SK-N-SH treated with all-trans-retinoic acid at 6 μM for 48 hours (cell line): ENCODE measurements around the gene RC3H1.
A peak's percentile ranks its signal among the peaks of the same experiment; 100 is the strongest.
"Not testable (repeated sequence)": the region's sequence is repeated elsewhere in the genome, so short reads cannot be mapped to it uniquely, and the experiment has no call there.

ENCODE experiments used
- ATAC-seq: fragments of 200-7000 bp; cut with Tn5 transposase; 3 replicates; pipeline ENCODE4 v1.9.1; 2020; ENCODE audit warnings: mild to moderate bottlenecking, moderate library complexity
- BACH2 ChIP-seq: fragments of 250-450 bp; sonication (Bioruptor Pico); IDR thresholded peaks from 2 replicates; pipeline ENCODE4 v1.9.0; 2021; ENCODE audit warnings: mild to moderate bottlenecking, borderline replicate concordance
- CSDC2 ChIP-seq: fragments of 250-450 bp; sonication (Bioruptor Pico); IDR thresholded peaks from 2 replicates; pipeline ENCODE4 v1.5.0; 2020; ENCODE audit warnings: mild to moderate bottlenecking, moderate library complexity
- ESRRG ChIP-seq: fragments of 250-450 bp; sonication (Bioruptor Pico); IDR thresholded peaks from 2 replicates; pipeline ENCODE4 v1.6.1; 2021; ENCODE audit warnings: mild to moderate bottlenecking
- GLIS3 ChIP-seq: fragments of 250-450 bp; sonication (Bioruptor Pico); IDR thresholded peaks from 2 replicates; pipeline ENCODE4 v1.5.0; 2020; ENCODE audit warnings: mild to moderate bottlenecking, moderate library complexity
- OSR1 ChIP-seq: fragments of 250-450 bp; sonication (Bioruptor Pico); IDR thresholded peaks from 2 replicates; pipeline ENCODE4 v1.8.0; 2022; ENCODE audit warnings: moderate library complexity, mild to moderate bottlenecking, inconsistent platforms
- PPARA ChIP-seq: fragments of 250-450 bp; sonication (Bioruptor Pico); IDR thresholded peaks from 2 replicates; pipeline ENCODE4 v1.5.0; 2020; ENCODE audit warnings: mild to moderate bottlenecking, borderline replicate concordance
- RARB ChIP-seq: fragments of 250-450 bp; sonication (Bioruptor Pico); IDR thresholded peaks from 2 replicates; pipeline ENCODE4 v1.8.0; 2021; ENCODE audit warnings: mild to moderate bottlenecking, moderate library complexity
- SNAI2 ChIP-seq: fragments of 250-450 bp; sonication (Bioruptor Pico); IDR thresholded peaks from 2 replicates; pipeline ENCODE4 v1.5.0; 2020; ENCODE audit warnings: mild to moderate bottlenecking, moderate library complexity
- TCF4 ChIP-seq: fragments of 250-450 bp; sonication (Bioruptor Pico); IDR thresholded peaks from 2 replicates; pipeline ENCODE4 v1.8.0; 2021; ENCODE audit warnings: mild to moderate bottlenecking, moderate library complexity, borderline replicate concordance
- TOX ChIP-seq: fragments of 250-450 bp; sonication (Bioruptor Pico); IDR thresholded peaks from 2 replicates; pipeline ENCODE4 v1.8.0; 2021; ENCODE audit warnings: mild to moderate bottlenecking, moderate library complexity, borderline replicate concordance
- ZC3H10 ChIP-seq: fragments of 250-450 bp; sonication (Bioruptor Pico); IDR thresholded peaks from 2 replicates; pipeline ENCODE4 v1.5.1; 2021; ENCODE audit warnings: mild to moderate bottlenecking, moderate library complexity
- ZFP30 ChIP-seq: fragments of 450-650 bp; formaldehyde crosslinking; IDR thresholded peaks from 2 replicates; pipeline ENCODE4 v1.5.0; 2022; ENCODE audit warnings: mild to moderate bottlenecking, moderate library complexity
- ZNF565 ChIP-seq: fragments of 450-650 bp; formaldehyde crosslinking; conservative IDR thresholded peaks from 2 replicates; pipeline ENCODE4 v1.5.0; 2020; ENCODE audit warnings: low read depth, mild to moderate bottlenecking, moderate library complexity
- ZNF70 ChIP-seq: fragments of 450-650 bp; formaldehyde crosslinking; IDR thresholded peaks from 2 replicates; pipeline ENCODE4 v1.5.0; 2020; ENCODE audit warnings: mild to moderate bottlenecking, moderate library complexity
- ZNF8 ChIP-seq: fragments of 450-650 bp; formaldehyde crosslinking; IDR thresholded peaks from 2 replicates; pipeline ENCODE4 v1.5.0; 2020; ENCODE audit warnings: mild to moderate bottlenecking, moderate library complexity
- TF ChIP-seq, protein P1 (sequence below): fragments of 250-450 bp; sonication (Bioruptor Pico); IDR thresholded peaks from 2 replicates; pipeline ENCODE4 v1.8.0; 2021; ENCODE audit warnings: low read depth, mild to moderate bottlenecking, moderate library complexity, borderline replicate concordance
- TF ChIP-seq, protein P2 (sequence below): fragments of 250-450 bp; sonication (Bioruptor Pico); IDR thresholded peaks from 2 replicates; pipeline ENCODE4 v1.5.1; 2021; ENCODE audit warnings: mild to moderate bottlenecking, moderate library complexity
- TF ChIP-seq, protein P3 (sequence below): fragments of 250-450 bp; sonication (Bioruptor Pico); IDR thresholded peaks from 2 replicates; pipeline ENCODE4 v1.8.0; 2020; ENCODE audit warnings: mild to moderate bottlenecking, moderate library complexity, borderline replicate concordance
- TF ChIP-seq, protein P4 (sequence below): fragments of 250-450 bp; sonication (Bioruptor Pico); IDR thresholded peaks from 2 replicates; pipeline ENCODE4 v1.5.1; 2020; ENCODE audit warnings: low read depth, mild to moderate bottlenecking, moderate library complexity

The RC3H1 gene

DNA sequence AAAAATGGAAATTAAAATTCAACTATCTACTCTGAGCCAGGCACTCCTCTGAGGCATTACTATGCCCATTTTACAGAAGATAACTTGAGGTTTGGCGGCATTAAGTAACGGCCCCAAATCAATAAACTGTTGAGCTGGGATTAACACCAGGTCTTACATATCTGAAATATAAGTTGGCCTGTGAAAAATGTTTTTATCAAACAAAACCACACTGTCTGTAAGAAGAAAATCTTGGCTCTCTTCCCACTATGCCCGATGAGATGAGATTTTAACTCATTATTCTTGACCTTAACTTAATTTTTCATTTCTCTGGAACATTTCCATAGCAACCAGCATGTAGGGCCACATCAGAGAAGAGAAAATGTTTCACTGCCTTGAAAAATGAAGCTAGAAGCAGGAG, 21.8 kb downstream of the RC3H1 start:
- peak; percentile 74 for ATAC-seq
- no peak for TF ChIP-seq ESRRG (CRISPR knock-in tag)
- TF ChIP-seq, protein P1, sequence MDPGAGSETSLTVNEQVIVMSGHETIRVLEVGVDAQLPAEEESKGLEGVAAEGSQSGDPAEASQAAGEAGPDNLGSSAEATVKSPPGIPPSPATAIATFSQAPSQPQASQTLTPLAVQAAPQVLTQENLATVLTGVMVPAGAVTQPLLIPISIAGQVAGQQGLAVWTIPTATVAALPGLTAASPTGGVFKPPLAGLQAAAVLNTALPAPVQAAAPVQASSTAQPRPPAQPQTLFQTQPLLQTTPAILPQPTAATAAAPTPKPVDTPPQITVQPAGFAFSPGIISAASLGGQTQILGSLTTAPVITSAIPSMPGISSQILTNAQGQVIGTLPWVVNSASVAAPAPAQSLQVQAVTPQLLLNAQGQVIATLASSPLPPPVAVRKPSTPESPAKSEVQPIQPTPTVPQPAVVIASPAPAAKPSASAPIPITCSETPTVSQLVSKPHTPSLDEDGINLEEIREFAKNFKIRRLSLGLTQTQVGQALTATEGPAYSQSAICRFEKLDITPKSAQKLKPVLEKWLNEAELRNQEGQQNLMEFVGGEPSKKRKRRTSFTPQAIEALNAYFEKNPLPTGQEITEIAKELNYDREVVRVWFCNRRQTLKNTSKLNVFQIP (CRISPR knock-in tag): peak; percentile 80; the same call in 1 of the 2 replicates
- TF ChIP-seq, protein P2, sequence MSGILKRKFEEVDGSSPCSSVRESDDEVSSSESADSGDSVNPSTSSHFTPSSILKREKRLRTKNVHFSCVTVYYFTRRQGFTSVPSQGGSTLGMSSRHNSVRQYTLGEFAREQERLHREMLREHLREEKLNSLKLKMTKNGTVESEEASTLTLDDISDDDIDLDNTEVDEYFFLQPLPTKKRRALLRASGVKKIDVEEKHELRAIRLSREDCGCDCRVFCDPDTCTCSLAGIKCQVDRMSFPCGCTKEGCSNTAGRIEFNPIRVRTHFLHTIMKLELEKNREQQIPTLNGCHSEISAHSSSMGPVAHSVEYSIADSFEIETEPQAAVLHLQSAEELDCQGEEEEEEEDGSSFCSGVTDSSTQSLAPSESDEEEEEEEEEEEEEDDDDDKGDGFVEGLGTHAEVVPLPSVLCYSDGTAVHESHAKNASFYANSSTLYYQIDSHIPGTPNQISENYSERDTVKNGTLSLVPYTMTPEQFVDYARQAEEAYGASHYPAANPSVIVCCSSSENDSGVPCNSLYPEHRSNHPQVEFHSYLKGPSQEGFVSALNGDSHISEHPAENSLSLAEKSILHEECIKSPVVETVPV: no peak

DNA sequence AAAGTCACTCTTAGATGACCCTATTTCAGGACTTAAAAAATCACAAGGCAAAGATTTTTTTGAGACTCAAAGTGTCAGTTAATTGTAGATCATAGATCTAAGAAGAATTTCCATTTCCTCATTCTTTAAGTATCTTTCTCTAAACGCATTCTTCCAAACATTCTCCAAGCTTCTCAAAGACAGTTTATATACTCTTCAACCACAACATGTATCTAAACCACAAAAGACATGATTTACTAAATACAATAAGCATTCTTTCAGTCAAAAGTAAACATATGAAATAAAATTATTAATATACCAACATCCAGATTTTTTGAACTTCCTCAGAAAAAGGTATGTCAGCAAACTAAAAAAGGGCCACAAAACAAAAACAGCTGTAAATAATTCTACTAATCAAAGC, 24.4 kb downstream of the RC3H1 start:
- ATAC-seq: peak; percentile 45; the same call in 2 of the 3 replicates
- no peak for TF ChIP-seq RARB

DNA sequence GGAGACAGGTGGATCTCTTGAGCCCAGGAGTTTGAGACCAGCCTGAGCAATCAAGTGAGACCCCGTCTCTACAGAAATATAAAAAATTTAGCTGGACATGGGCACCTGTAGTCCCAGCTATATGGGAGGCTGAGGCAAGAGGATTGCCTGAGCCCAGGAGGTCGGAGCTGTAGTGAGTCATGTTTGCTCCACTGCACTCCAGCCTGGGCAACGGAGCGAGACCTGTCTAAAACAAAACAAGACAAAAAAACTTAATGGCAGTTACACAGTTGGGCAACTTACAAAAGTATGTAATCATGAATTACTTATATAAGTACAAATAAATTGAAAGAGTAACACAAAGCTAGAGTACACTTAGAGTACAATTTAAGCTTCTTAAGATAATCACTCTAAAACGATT, 25.2 kb downstream of the RC3H1 start:
- no peak for ATAC-seq
- no peak for TF ChIP-seq ZC3H10 (CRISPR knock-in tag)
- no peak for TF ChIP-seq SNAI2 (CRISPR knock-in tag)
- TF ChIP-seq CSDC2 (CRISPR knock-in tag): no peak
- TF ChIP-seq GLIS3 (CRISPR knock-in tag): no peak
- TF ChIP-seq ZNF8 (CRISPR knock-in tag): no peak
- TF ChIP-seq ZNF565 (CRISPR knock-in tag): no peak
- TF ChIP-seq TOX (CRISPR knock-in tag): no peak
- TF ChIP-seq OSR1: no peak
- TF ChIP-seq, all 23 proteins: peak for 0

DNA sequence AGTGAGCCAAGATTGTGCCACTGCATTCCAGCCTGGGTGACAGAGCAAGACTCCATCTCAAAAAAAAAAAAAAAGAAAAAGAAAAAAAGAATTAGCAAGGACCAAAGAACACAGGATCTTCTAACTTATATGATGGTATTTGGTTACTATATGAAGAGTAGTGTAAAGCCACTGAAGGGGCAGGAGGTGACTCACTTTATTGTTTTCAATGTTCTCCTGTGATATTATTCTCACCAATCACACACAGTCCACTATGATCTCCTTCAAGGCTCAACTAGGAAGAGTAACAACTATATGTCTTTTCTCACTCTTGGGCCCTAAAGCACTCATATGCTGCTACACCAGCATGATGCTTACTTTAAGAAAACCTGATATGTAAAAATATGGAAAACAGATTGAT, 26.7 kb downstream of the RC3H1 start:
- TF ChIP-seq ZNF565 (CRISPR knock-in tag): no peak
- no peak for TF ChIP-seq PPARA
- TF ChIP-seq RARB: no peak
- no peak for TF ChIP-seq OSR1
- no peak for TF ChIP-seq TCF4
- no peak for TF ChIP-seq TOX (CRISPR knock-in tag)
- no peak for TF ChIP-seq ZNF70 (CRISPR knock-in tag)
- TF ChIP-seq, protein P3, sequence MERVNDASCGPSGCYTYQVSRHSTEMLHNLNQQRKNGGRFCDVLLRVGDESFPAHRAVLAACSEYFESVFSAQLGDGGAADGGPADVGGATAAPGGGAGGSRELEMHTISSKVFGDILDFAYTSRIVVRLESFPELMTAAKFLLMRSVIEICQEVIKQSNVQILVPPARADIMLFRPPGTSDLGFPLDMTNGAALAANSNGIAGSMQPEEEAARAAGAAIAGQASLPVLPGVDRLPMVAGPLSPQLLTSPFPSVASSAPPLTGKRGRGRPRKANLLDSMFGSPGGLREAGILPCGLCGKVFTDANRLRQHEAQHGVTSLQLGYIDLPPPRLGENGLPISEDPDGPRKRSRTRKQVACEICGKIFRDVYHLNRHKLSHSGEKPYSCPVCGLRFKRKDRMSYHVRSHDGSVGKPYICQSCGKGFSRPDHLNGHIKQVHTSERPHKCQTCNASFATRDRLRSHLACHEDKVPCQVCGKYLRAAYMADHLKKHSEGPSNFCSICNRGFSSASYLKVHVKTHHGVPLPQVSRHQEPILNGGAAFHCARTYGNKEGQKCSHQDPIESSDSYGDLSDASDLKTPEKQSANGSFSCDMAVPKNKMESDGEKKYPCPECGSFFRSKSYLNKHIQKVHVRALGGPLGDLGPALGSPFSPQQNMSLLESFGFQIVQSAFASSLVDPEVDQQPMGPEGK (CRISPR knock-in tag): no peak
- no peak for TF ChIP-seq ZFP30 (CRISPR knock-in tag)
- no peak for TF ChIP-seq ZC3H10 (CRISPR knock-in tag)
- TF ChIP-seq, protein P2: no peak
- TF ChIP-seq CSDC2 (CRISPR knock-in tag): no peak
- TF ChIP-seq, protein P4, sequence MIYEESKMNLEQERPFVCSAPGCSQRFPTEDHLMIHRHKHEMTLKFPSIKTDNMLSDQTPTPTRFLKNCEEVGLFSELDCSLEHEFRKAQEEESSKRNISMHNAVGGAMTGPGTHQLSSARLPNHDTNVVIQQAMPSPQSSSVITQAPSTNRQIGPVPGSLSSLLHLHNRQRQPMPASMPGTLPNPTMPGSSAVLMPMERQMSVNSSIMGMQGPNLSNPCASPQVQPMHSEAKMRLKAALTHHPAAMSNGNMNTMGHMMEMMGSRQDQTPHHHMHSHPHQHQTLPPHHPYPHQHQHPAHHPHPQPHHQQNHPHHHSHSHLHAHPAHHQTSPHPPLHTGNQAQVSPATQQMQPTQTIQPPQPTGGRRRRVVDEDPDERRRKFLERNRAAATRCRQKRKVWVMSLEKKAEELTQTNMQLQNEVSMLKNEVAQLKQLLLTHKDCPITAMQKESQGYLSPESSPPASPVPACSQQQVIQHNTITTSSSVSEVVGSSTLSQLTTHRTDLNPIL (CRISPR knock-in tag): no peak
- ATAC-seq: no peak

DNA sequence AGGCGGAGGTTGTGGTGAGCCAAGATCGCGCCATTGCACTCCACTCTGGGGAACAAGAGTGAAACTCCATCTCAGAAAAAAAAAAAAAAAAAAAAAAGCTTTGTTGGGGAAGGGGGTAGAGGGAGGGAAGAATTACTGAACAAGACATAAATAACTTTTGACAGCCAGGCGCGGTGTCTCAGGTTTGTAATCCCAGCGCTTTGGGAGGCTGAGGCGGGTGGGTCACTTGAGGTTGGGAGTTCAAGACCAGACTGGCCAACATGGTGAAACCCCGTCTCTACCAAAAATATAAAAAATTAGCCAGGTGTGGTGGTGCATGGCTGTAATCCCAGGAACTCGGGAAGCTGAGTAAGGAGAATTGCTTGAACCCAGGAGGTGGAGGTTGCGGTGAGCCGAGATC, 28.2 kb downstream of the RC3H1 start:
- ATAC-seq: not testable (repeated sequence)

DNA sequence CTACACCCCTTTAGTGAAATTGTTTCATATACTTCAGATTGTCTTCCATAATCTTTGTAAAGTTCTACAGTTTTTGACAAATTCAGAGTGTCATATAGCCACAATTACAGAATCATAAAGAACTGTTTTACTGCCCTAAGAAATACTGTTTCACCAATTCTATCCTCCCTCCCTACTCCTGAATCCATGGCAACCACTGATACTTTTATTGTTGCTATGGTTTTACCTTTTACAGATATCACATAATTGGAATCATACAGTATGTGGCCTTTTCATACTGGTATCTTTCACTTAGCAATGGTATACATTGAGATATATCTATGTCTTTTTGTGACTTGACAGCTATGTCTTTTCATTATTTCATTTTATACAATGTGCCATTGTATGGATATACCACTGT, 34.1 kb downstream of the RC3H1 start:
- TF ChIP-seq, protein P2: no peak
- TF ChIP-seq RARB (no peak), BACH2 (CRISPR knock-in tag) (no peak)
- ATAC-seq: no peak
